Measurements from ENCODE around the gene SKI.
A peak's percentile ranks its signal among the peaks of the same experiment; 100 is the strongest.

The SKI gene

GRCh38 chr1:2204415-2205190 is 23.5 kb upstream of the SKI start:
- Histone ChIP-seq H3K9me3 (ENCODE audit: control extremely low read depth in 1 of 5, control insufficient read depth in 4 of 5, insufficient read depth in 2 of 5, low read depth in 1 of 5, low read length in 4 of 5) (no peaks in the 10 kb centered on the region), H3K4me3 (ENCODE audit: control insufficient read depth in 1 of 7, extremely low read depth in 1 of 7, insufficient read depth in 4 of 7, low read depth in 2 of 7, low read length in 6 of 7) (peak overlapping the region; percentile 25 to 74 (median 64)), H3K27me3 (replicated peaks in 2 of 5; ENCODE audit: control insufficient read depth in 4 of 5, insufficient read depth in 5 of 5, low read length in 4 of 5) (no peaks in the 10 kb centered on the region), H3K27ac (ENCODE audit: insufficient read depth in 1 of 2, low read depth in 1 of 2, low read length in 2 of 2, poor library complexity in 1 of 2, severe bottlenecking in 2 of 2) (no peak overlapping the region), H3K36me3 (ENCODE audit: control insufficient read depth in 4 of 4, insufficient read depth in 4 of 4, low read length in 3 of 4) (no peaks in the 10 kb centered on the region), H3K4me1 (ENCODE audit: control extremely low read depth in 1 of 4, control insufficient read depth in 4 of 4, insufficient read depth in 4 of 4, low read length in 3 of 4) (peaks cover 0 to 31% (median 24%) of the 10 kb centered on the region in 4 experiments)
- peak; percentile 75 to 86 (median 85) for DNase-seq
- ChIA-PET CTCF (interaction anchor here (1.0 to 4.2 kb wide), 5 partner anchors 10 to 107 kb away, joined by 3 to 21 read pairs (median 4); partner anchors contain the start of gene FAAP20), POLR2A (interaction anchor here (0.7 to 2.4 kb wide), 5 partner anchors 23 to 51 kb away, joined by 4 to 9 read pairs (median 7); no protein-coding TSS in a partner anchor)
- WGBS (ENCODE audit: insufficient coverage): 2% methylated on average over 24 of the region's 60 CpGs

GRCh38 chr1:2205191-2205952 is 22.7 kb upstream of the SKI start:
- Histone ChIP-seq H3K4me3 (ENCODE audit: control insufficient read depth in 1 of 7, extremely low read depth in 1 of 7, insufficient read depth in 4 of 7, low read depth in 2 of 7, low read length in 6 of 7) (peak overlapping the region; percentile 27 to 71 (median 48)), H3K27ac (ENCODE audit: insufficient read depth in 1 of 2, low read depth in 1 of 2, low read length in 2 of 2, poor library complexity in 1 of 2, severe bottlenecking in 2 of 2) (no peak overlapping the region), H3K4me1 (ENCODE audit: control extremely low read depth in 1 of 4, control insufficient read depth in 4 of 4, insufficient read depth in 4 of 4, low read length in 3 of 4) (peaks cover 0 to 24% (median 20%) of the 10 kb centered on the region in 4 experiments), H3K27me3 (replicated peaks in 2 of 5; ENCODE audit: control insufficient read depth in 4 of 5, insufficient read depth in 5 of 5, low read length in 4 of 5) (no peaks in the 10 kb centered on the region), H3K9me3 (ENCODE audit: control extremely low read depth in 1 of 5, control insufficient read depth in 4 of 5, insufficient read depth in 2 of 5, low read depth in 1 of 5, low read length in 4 of 5) (no peaks in the 10 kb centered on the region), H3K36me3 (ENCODE audit: control insufficient read depth in 4 of 4, insufficient read depth in 4 of 4, low read length in 3 of 4) (no peaks in the 10 kb centered on the region)
- POLR2A ChIA-PET: interaction anchor here (0.7 to 2.4 kb wide), 5 partner anchors 22 to 51 kb away, joined by 4 to 9 read pairs (median 7); no protein-coding TSS in a partner anchor
- CTCF ChIA-PET: interaction anchor here (1.6 to 4.2 kb wide), 2 partner anchors 19 to 28 kb away, joined by 3 to 21 read pairs; no protein-coding TSS in a partner anchor
- peak; percentile 89 to 93 (median 93) for DNase-seq
- WGBS (ENCODE audit: insufficient coverage): 10% methylated on average over 71 of the region's 84 CpGs

GRCh38 chr1:2206813-2207487 is 21.2 kb upstream of the SKI start:
- Histone ChIP-seq H3K4me1 (ENCODE audit: control extremely low read depth in 1 of 4, control insufficient read depth in 4 of 4, insufficient read depth in 4 of 4, low read length in 3 of 4) (peaks cover 0 to 22% (median 20%) of the 10 kb centered on the region in 4 experiments), H3K27me3 (replicated peaks in 2 of 5; ENCODE audit: control insufficient read depth in 4 of 5, insufficient read depth in 5 of 5, low read length in 4 of 5) (no peaks in the 10 kb centered on the region), H3K4me3 (ENCODE audit: control insufficient read depth in 1 of 7, extremely low read depth in 1 of 7, insufficient read depth in 4 of 7, low read depth in 2 of 7, low read length in 6 of 7) (no peak overlapping the region), H3K9me3 (ENCODE audit: control extremely low read depth in 1 of 5, control insufficient read depth in 4 of 5, insufficient read depth in 2 of 5, low read depth in 1 of 5, low read length in 4 of 5) (no peaks in the 10 kb centered on the region), H3K27ac (ENCODE audit: insufficient read depth in 1 of 2, low read depth in 1 of 2, low read length in 2 of 2, poor library complexity in 1 of 2, severe bottlenecking in 2 of 2) (no peak overlapping the region), H3K36me3 (ENCODE audit: control insufficient read depth in 4 of 4, insufficient read depth in 4 of 4, low read length in 3 of 4) (no peaks in the 10 kb centered on the region)
- POLR2A ChIA-PET: interaction anchor here (0.7 to 0.9 kb wide), 2 partner anchors 21 to 94 kb away, joined by 3 to 4 read pairs; partner anchors contain the start of gene SKI
- CTCF ChIA-PET: interaction anchor here (1.0 to 1.6 kb wide), 4 partner anchors 12 to 27 kb away, joined by 3 read pairs; no protein-coding TSS in a partner anchor
- WGBS (ENCODE audit: insufficient coverage): 94% methylated on average over 7 of the region's 16 CpGs
- DNase-seq: no peak

- Histone ChIP-seq H3K36me3 (ENCODE audit: control insufficient read depth in 4 of 4, insufficient read depth in 4 of 4, low read length in 3 of 4) (no peaks in the 10 kb centered on the region), H3K27me3 (replicated peaks in 2 of 5; ENCODE audit: control insufficient read depth in 4 of 5, insufficient read depth in 5 of 5, low read length in 4 of 5) (no peaks in the 10 kb centered on the region), H3K4me1 (ENCODE audit: control extremely low read depth in 1 of 4, control insufficient read depth in 4 of 4, insufficient read depth in 4 of 4, low read length in 3 of 4) (peaks cover 0 to 37% (median 36%) of the 10 kb centered on the region in 4 experiments), H3K9me3 (ENCODE audit: control extremely low read depth in 1 of 5, control insufficient read depth in 4 of 5, insufficient read depth in 2 of 5, low read depth in 1 of 5, low read length in 4 of 5) (no peaks in the 10 kb centered on the region), H3K27ac (ENCODE audit: insufficient read depth in 1 of 2, low read depth in 1 of 2, low read length in 2 of 2, poor library complexity in 1 of 2, severe bottlenecking in 2 of 2) (no peak overlapping the region), H3K4me3 (ENCODE audit: control insufficient read depth in 1 of 7, extremely low read depth in 1 of 7, insufficient read depth in 4 of 7, low read depth in 2 of 7, low read length in 6 of 7) (no peak overlapping the region)
- DNase-seq: no peak
- 90% methylated on average over 17 of the region's 24 CpGs for WGBS (ENCODE audit: insufficient coverage)
- ChIA-PET POLR2A (no interaction called here), CTCF (interaction anchor here (0.8 to 1.5 kb wide), 3 partner anchors 9 to 318 kb away, joined by 3 to 5 read pairs (median 4); partner anchors contain the start of gene PANK4)
These were observed 19.5 kb upstream of the SKI start for GRCh38 chr1:2208309-2209239.

- peaks cover 0 to 38% (median 35%) of the 10 kb centered on the region in 4 experiments for H3K4me1 ChIP-seq (ENCODE audit: control extremely low read depth in 1 of 4, control insufficient read depth in 4 of 4, insufficient read depth in 4 of 4, low read length in 3 of 4)
- H3K4me3 ChIP-seq (ENCODE audit: control insufficient read depth in 1 of 7, extremely low read depth in 1 of 7, insufficient read depth in 4 of 7, low read depth in 2 of 7, low read length in 6 of 7): no peak overlapping the region
- DNase-seq: no peak
- ChIA-PET CTCF (interaction anchor here (0.8 to 1.6 kb wide), 3 partner anchors 10 to 16 kb away, joined by 3 to 5 read pairs (median 4); no protein-coding TSS in a partner anchor), POLR2A (interaction anchor here (1.1 kb wide), 1 partner anchor 15 kb away, joined by 4 read pairs; no protein-coding TSS in a partner anchor)
- no peaks in the 10 kb centered on the region for H3K27me3 ChIP-seq (replicated peaks in 2 of 5; ENCODE audit: control insufficient read depth in 4 of 5, insufficient read depth in 5 of 5, low read length in 4 of 5)
- no peaks in the 10 kb centered on the region for H3K36me3 ChIP-seq (ENCODE audit: control insufficient read depth in 4 of 4, insufficient read depth in 4 of 4, low read length in 3 of 4)
- 96% methylated on average over 14 of the region's 18 CpGs for WGBS (ENCODE audit: insufficient coverage)
- no peaks in the 10 kb centered on the region for H3K9me3 ChIP-seq (ENCODE audit: control extremely low read depth in 1 of 5, control insufficient read depth in 4 of 5, insufficient read depth in 2 of 5, low read depth in 1 of 5, low read length in 4 of 5)
- no peak overlapping the region for H3K27ac ChIP-seq (ENCODE audit: insufficient read depth in 1 of 2, low read depth in 1 of 2, low read length in 2 of 2, poor library complexity in 1 of 2, severe bottlenecking in 2 of 2)
These were observed 18.6 kb upstream of the SKI start for GRCh38 chr1:2209400-2210083.
